Activated T-helper 2 cell treated with anti-CD3 and anti-CD28 coated beads, Interferon-gamma antibody, Interleukin-2, Interleukin-4, amounts not matched to agents 10 μg/mL and 5 μg/mL and 100 μg/mL, durations not matched to agents 14 hours and 24 hours and 36 hours (primary cell): ENCODE data around the gene LLGL2. TPM values are rescaled to one million over a fixed set of nuclear protein-coding genes. Genes with fewer than 3 reads are reported as not detected.
"Not testable (repeated sequence)": the region's sequence is repeated elsewhere in the genome, so short reads cannot be mapped to it uniquely, and the experiment has no call there.

Experiments
- DNase-seq: peaks from one replicate; pipeline ENCODE4 v3.0.0; 2021; ENCODE audit warnings: low spot score
- H3K27ac Mint-ChIP-seq: one replicate; pipeline ENCODE4 v1.8.0; 2021; ENCODE audit warnings: mixed read lengths
- H3K27me3 Mint-ChIP-seq: one replicate; pipeline ENCODE4 v1.8.0; 2021; ENCODE audit warnings: low read depth, mixed read lengths
- H3K36me3 Mint-ChIP-seq: one replicate; pipeline ENCODE4 v1.8.0; 2021; ENCODE audit warnings: low read depth, mixed read lengths
- H3K4me1 Mint-ChIP-seq: one replicate; pipeline ENCODE4 v1.8.0; 2021; ENCODE audit warnings: low read depth, mixed read lengths
- H3K4me3 Mint-ChIP-seq: one replicate; pipeline ENCODE4 v1.8.0; 2021; ENCODE audit warnings: low read depth, mild to moderate bottlenecking, moderate library complexity, mixed read lengths
- H3K9me3 Mint-ChIP-seq: one replicate; pipeline ENCODE4 v1.8.0; 2021; ENCODE audit warnings: mixed read lengths
- intact Hi-C: fragments of 100-400 bp; cut with micrococcal nuclease; formaldehyde crosslinking; loops from one replicate; pipeline ENCODE4 v1.15.1; 2023
- total RNA-seq: library from RNA; stranded (reverse); gene quantifications from 2 replicates; pipeline ENCODE4 v1.2.3, GENCODE V29; 2022

The LLGL2 gene
- total RNA-seq, result 12.1 and 13.5 TPM in 2 replicates

GRCh38 chr17:75524970-75525805 is at the start of gene LLGL2:
Gene LLGL2, plus strand, starts transcription at chr17:75525697. Its CDS starts 17,730 bp downstream, at chr17:75543427.
- Mint-ChIP-seq H3K4me3 (peak within 1 kb of the TSS; percentile 54), H3K36me3 (peaks cover 35% of the 10 kb centered on the region), H3K27ac (no peak within 1 kb of the TSS), H3K9me3 (no peaks in the 10 kb centered on the region), H3K27me3 (peaks cover 11% of the 10 kb centered on the region), H3K4me1 (peaks cover 12% of the 10 kb centered on the region)
- peak; percentile 77 for DNase-seq
- intact Hi-C loops, result loop anchor here (1.0 to 2.0 kb wide), 2 partner anchors 9 to 64 kb away; partner anchors contain the start of gene TSEN54

GRCh38 chr17:75475851-75476250 is 49.6 kb upstream of the LLGL2 start:
- Mint-ChIP-seq H3K36me3 (peaks cover 14% of the 10 kb centered on the region), H3K4me3 (no peak overlapping the region), H3K9me3 (no peaks in the 10 kb centered on the region), H3K27ac (no peak overlapping the region), H3K27me3 (no peaks in the 10 kb centered on the region), H3K4me1 (no peaks in the 10 kb centered on the region)
- intact Hi-C loops, result no loop called here
- no peak for DNase-seq

- no peak overlapping the region for H3K27ac Mint-ChIP-seq
- intact Hi-C loops, result no loop called here
- no peak for DNase-seq
- peaks cover 14% of the 10 kb centered on the region for H3K36me3 Mint-ChIP-seq
- no peak overlapping the region for H3K4me3 Mint-ChIP-seq
- no peaks in the 10 kb centered on the region for H3K9me3 Mint-ChIP-seq
- no peaks in the 10 kb centered on the region for H3K27me3 Mint-ChIP-seq
- no peaks in the 10 kb centered on the region for H3K4me1 Mint-ChIP-seq
Observed at GRCh38 chr17:75476271-75476671, 49.2 kb upstream of the LLGL2 start.

GRCh38 chr17:75476752-75477489 is 48.6 kb upstream of the LLGL2 start:
- no peak overlapping the region for H3K27ac Mint-ChIP-seq
- no peaks in the 10 kb centered on the region for H3K4me1 Mint-ChIP-seq
- no peaks in the 10 kb centered on the region for H3K27me3 Mint-ChIP-seq
- no peaks in the 10 kb centered on the region for H3K9me3 Mint-ChIP-seq
- intact Hi-C loops, result no loop called here
- H3K4me3 Mint-ChIP-seq, result no peak overlapping the region
- DNase-seq, result no peak
- peaks cover 10% of the 10 kb centered on the region for H3K36me3 Mint-ChIP-seq

- H3K27ac Mint-ChIP-seq, H3K4me3 Mint-ChIP-seq, H3K36me3 Mint-ChIP-seq, H3K4me1 Mint-ChIP-seq, intact Hi-C loops, DNase-seq, H3K27me3 Mint-ChIP-seq, H3K9me3 Mint-ChIP-seq: not testable (repeated sequence)
Observed at GRCh38 chr17:75477490-75477862, 48.0 kb upstream of the LLGL2 start.

- Mint-ChIP-seq H3K27me3 (no peaks in the 10 kb centered on the region), H3K4me3 (no peak overlapping the region), H3K9me3 (no peaks in the 10 kb centered on the region), H3K36me3 (no peaks in the 10 kb centered on the region), H3K4me1 (no peaks in the 10 kb centered on the region), H3K27ac (no peak overlapping the region)
- no peak for DNase-seq
- intact Hi-C loops, result no loop called here
Observed at GRCh38 chr17:75478508-75478907, 47.0 kb upstream of the LLGL2 start.

- no peak for DNase-seq
- Mint-ChIP-seq H3K36me3 (no peaks in the 10 kb centered on the region), H3K4me1 (peaks cover 4% of the 10 kb centered on the region), H3K9me3 (no peaks in the 10 kb centered on the region), H3K27ac (no peak overlapping the region), H3K27me3 (no peaks in the 10 kb centered on the region), H3K4me3 (no peak overlapping the region)
- intact Hi-C loops, result no loop called here
Observed at GRCh38 chr17:75480281-75480680, 45.2 kb upstream of the LLGL2 start.

GRCh38 chr17:75481194-75482068 is 44.1 kb upstream of the LLGL2 start:
- intact Hi-C loops, result no loop called here
- H3K9me3 Mint-ChIP-seq, result no peaks in the 10 kb centered on the region

GRCh38 chr17:75482098-75482942 is 43.2 kb upstream of the LLGL2 start:
- H3K36me3 Mint-ChIP-seq, result peaks cover 6% of the 10 kb centered on the region
- intact Hi-C loops, result no loop called here
- peaks cover 14% of the 10 kb centered on the region for H3K4me1 Mint-ChIP-seq
- no peak for DNase-seq
- no peak overlapping the region for H3K4me3 Mint-ChIP-seq
- no peak overlapping the region for H3K27ac Mint-ChIP-seq
- H3K27me3 Mint-ChIP-seq, result no peaks in the 10 kb centered on the region
- no peaks in the 10 kb centered on the region for H3K9me3 Mint-ChIP-seq

More at GRCh38 chr17:75481194-75482068, 44.1 kb upstream of the LLGL2 start:
- H3K27me3 Mint-ChIP-seq, result no peaks in the 10 kb centered on the region
- peaks cover 4% of the 10 kb centered on the region for H3K36me3 Mint-ChIP-seq
- peaks cover 7% of the 10 kb centered on the region for H3K4me1 Mint-ChIP-seq
- no peak for DNase-seq
- no peak overlapping the region for H3K27ac Mint-ChIP-seq
- no peak overlapping the region for H3K4me3 Mint-ChIP-seq

- Mint-ChIP-seq H3K4me3 (no peak overlapping the region), H3K27ac (no peak overlapping the region), H3K27me3 (no peaks in the 10 kb centered on the region), H3K9me3 (no peaks in the 10 kb centered on the region), H3K36me3 (peaks cover 6% of the 10 kb centered on the region), H3K4me1 (peaks cover 19% of the 10 kb centered on the region)
- intact Hi-C loops, result no loop called here
- DNase-seq, result no peak
Observed at GRCh38 chr17:75485688-75486087, 39.8 kb upstream of the LLGL2 start.

- DNase-seq, result no peak
- Mint-ChIP-seq H3K27me3 (no peaks in the 10 kb centered on the region), H3K36me3 (peaks cover 6% of the 10 kb centered on the region), H3K4me3 (no peak overlapping the region), H3K4me1 (peaks cover 19% of the 10 kb centered on the region), H3K27ac (peak overlapping the region; percentile 40), H3K9me3 (no peaks in the 10 kb centered on the region)
- intact Hi-C loops, result no loop called here
Observed at GRCh38 chr17:75486151-75486550, 39.3 kb upstream of the LLGL2 start.

GRCh38 chr17:75486951-75487350 is 38.5 kb upstream of the LLGL2 start:
- intact Hi-C loops, result no loop called here
- Mint-ChIP-seq H3K27me3 (no peaks in the 10 kb centered on the region), H3K4me1 (peaks cover 19% of the 10 kb centered on the region), H3K27ac (peak overlapping the region; percentile 81), H3K9me3 (no peaks in the 10 kb centered on the region), H3K4me3 (no peak overlapping the region), H3K36me3 (peaks cover 6% of the 10 kb centered on the region)
- no peak for DNase-seq
